Measurements from ENCODE around the gene CYFIP2. TPM values are rescaled to one million over a fixed set of nuclear protein-coding genes. Genes with fewer than 3 reads are reported as not detected.
A peak's percentile ranks its signal among the peaks of the same experiment; 100 is the strongest.

CYFIP2 gene
- polyA plus RNA-seq, 4 donors: 101 to 138 (median 116) TPM

DNA sequence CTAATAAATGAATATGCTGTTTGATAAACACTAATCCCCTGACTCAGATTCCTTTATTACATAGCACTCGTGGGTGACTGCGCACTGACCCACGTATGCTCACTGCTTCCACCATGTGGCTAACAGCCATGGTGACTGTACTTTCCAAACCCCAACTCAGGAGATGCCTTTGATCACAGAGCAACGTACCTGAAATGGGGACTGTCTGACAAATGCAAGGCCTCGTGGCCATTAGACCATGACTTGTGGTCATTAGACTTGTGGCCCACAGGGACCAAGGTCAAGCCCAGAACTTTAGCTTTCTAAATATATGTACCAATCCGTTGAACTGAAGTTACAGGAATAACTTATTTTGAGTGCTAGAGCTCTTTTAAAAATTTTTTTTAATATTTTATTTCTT is 46.6 kb downstream of the CYFIP2 start:
- peak in 2 of 4 donors; percentile 16 to 38 for DNase-seq (ENCODE audit: low read depth in 4 of 4, low spot score in 2 of 4)

DNA sequence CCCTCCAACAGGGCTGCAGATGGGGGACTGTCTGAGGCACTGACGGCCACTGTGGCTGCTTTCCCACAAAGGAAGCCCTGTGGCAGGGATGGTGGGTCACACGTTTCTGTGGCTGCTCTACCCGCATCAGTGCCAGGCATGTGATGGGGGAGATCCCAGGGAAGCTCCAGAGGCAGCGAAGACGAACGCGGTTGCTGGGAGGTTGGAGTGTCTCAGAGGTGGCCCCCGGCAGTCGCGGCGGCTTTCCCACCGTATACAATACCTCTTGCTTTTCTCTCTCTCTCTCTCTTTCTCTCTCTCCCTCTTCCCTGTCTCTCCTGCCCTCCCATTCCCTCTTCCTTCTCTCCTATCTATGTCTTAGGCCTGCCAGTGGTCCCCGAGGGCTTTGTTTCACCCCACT is 56.7 kb downstream of the CYFIP2 start:
- DNase-seq (ENCODE audit: low read depth in 4 of 4, low spot score in 2 of 4): no peak

DNA sequence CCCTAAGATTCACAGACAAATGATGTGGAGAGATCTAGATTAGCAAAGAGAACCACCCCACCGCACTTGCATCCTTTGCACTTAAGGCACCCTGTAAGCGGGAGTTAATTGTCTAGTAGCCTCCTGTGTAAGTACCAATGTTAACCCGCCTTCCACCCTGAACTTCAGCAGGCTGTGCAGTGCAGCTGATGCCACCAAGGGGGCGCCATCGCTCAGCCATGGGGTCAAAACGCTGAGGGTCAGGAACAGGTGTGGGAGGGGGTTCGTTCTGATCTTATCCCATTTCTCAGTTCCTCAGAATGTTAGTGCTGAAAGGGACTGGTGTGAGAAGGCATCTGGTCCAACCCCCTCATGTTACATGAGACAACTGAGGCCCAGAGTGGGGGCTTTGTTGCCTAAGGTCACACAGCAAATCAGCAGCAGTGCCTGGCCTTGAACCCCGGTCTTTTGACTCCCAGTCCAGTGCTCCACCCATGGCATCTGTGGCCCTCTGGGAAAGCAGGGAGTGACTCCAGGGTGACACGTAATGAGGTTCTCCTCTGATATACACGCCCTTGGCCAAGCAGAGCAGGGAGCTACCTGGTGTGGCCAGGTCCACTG is 57.3 kb downstream of the CYFIP2 start:
- DNase-seq (ENCODE audit: low read depth in 4 of 4, low spot score in 2 of 4): no peak

DNA sequence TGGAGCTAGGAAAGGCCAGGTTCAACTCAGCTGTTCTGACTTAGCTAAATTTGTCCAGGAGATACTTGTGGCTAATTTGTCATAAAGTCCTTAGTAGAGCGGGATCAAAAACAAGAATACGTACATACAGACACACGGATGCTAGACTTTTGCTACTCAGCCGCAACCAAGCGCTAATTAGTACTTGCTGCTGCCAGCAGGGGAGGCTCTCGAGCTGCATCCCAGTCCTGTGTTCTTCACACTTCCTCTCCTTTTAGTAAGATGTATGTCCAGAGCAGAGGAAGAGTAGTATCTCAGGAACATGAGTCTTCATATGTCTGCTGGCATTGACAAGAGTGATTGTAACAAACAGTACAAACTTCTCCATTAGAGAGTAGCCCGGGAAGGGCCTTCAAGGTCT is 58.3 kb downstream of the CYFIP2 start:
- DNase-seq (ENCODE audit: low read depth in 4 of 4, low spot score in 2 of 4): no peak

DNA sequence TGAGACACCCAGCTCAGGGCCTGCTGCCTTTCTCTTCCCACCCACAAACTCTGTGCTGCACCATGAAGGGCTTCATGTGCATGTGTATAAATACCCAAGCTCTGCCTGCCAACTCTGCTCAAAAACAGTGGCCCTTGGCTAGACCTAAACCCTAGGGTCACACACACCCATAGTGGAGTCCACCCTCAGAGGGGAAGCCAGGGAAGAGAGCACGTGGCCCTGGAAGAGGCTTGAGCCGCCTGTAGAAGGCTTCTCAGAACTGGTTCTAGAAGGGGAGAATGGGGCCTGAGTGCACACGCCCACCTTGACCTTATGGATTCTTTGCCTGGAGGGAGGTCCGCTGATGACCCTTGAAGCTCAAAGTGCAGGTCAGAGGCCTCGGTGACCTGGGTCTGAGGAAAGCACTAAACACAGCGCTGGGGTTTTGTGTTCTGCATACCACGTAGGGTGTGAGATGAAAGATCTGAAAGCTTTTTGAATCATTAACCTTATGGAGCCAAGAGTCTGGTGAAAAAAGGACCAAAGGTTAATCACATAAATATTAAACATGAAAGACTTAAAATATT is 60.6 kb downstream of the CYFIP2 start:
- no peak for DNase-seq (ENCODE audit: low read depth in 4 of 4, low spot score in 2 of 4)

DNA sequence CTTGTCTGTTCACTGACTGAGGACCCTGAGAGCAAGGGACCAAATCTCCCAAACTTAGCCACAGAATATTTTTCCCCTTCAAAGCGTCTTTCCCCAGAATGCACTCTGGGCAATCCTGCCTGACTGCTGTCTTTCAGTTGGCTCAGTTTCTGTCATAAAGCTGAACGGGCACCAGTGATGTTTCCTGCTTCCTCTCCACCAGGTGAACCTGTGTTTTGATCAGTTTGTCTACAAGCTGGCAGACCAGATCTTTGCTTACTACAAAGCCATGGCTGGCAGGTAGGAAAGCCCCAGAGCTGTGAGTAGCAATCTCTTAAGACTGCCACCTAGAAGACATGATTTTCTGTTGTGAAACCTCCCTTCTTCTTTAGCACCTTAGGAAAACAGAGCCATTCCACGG is 61.8 kb downstream of the CYFIP2 start:
- DNase-seq (ENCODE audit: low read depth in 4 of 4, low spot score in 2 of 4): no peak

DNA sequence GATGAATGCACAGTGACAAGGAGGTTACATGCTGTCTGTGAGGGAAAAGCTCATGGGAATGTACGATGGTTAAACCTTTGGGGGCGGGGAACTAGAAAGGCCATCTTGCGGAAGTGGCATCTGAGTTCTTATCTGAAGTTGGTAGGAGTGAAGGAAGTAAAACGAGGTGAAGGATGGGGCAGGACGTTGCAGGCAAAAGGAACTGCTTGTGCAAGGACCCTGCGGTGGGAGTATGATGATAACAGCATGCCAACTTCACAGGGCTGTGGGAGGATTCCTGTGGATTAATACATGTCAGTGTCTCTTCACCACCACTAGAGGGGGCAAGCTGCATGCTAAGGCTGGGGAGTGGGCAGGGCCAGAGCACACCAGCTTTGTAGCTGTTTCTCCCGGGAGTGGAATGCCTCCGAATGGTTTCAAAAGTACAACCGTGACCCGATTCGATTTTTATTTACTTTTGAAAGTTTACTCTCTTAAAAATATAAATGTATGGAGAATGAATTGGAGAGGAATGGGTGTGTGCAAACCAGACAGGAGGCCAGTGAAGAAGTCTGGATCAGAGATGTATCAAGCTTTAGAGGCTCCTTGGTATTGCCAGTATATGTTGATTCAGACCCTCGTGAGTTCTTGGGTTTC is 62.5 kb downstream of the CYFIP2 start:
- peak in 3 of 4 donors; percentile 37 to 72 (median 51) for DNase-seq (ENCODE audit: low read depth in 4 of 4, low spot score in 2 of 4)

DNA sequence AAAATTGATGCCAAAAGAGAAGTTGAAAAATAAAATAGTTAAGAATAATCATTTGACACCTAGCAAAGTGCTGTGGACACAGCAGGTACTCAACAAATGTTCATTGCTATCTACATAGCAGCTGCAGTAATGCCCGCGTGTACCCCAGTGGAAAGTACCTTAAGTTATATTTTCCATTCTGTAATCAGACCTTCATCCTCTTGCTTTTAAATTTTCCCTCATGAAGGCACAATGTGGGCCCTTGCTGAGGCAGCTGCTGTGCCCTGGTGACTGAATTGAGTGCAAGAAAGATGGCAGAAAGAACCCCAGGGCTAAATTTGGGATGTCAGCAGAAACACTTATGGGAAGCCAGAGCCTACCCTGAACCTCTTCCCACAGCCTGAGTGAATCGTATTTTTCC is 65.9 kb downstream of the CYFIP2 start:
- no peak for DNase-seq (ENCODE audit: low read depth in 4 of 4, low spot score in 2 of 4)

DNA sequence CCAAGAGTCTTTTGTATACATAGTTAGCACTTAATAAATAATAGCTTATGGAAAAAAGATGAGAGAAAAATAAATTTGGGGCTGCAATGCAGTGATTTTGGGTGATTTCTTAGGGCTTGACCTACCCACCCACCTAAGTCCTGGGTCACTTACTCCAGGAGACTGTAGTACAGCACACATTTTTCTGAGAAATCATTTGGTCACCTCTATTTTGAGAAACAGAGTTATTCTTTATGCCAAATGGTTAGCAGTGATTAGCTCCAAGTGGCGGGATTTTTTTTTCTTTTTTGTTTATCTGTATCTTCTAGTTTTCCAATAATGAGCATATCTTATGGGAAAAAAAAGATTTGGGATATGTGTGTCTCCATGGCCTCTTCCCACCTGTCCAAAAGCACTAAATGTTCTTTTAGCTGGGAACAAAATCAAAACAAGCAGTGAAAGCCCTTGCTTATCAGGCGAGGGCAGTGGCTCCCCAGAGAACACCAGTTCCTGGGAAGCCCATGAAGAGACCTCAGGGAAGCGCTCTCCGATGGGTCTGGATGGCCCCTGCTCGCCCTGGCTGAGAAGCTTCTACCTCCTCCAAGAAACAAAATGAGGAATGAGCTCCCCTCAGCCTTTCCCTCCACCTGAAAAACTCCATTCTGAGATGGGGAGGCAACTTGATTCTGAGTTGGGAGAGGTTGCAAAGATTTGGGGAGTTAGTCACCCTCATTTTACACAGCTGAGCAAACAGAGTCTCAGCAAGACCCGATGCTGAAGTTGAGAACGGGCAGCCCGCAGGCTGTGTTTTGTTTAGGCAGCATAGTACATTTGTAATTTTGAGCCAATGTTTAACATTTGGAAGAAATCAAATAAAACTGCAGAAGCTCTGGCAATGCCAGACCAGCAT is 69.9 kb downstream of the CYFIP2 start:
- DNase-seq (ENCODE audit: low read depth in 4 of 4, low spot score in 2 of 4): no peak

DNA sequence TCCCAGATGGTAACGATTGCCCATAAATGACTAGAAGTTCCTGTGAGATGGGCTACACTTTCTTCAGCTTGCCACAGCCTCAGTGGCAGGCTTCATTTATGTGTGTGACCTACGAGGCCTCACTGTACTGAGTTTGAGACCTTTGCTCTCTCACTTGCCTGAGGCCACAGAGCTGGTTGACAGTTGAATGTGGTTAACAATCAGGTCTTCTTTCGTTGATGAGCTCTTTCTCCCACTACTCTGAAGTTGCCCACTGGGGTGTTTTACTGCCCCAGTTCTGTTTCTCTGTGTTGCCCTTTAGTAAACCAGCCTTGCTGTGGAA is 70.5 kb downstream of the CYFIP2 start:
- DNase-seq (ENCODE audit: low read depth in 4 of 4, low spot score in 2 of 4): no peak

DNA sequence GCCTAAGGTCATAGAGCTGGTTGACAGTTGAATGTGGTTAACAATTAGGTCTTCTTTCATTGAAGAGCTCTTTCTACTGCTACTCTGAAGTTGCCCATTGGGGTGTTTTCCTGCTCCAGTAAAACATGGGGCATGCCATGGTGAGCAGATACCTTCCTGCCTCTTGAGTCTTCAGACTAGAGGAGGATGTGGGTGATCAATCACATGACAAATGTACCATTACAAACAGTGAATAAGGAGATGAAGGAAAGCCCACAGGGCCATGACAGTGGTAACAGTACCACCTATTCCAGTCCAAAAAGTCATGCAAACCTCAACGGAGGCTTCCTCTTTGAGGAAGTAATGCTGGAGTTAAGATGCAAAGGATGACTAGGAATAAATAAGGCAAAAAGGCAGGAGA is 73.5 kb downstream of the CYFIP2 start:
- DNase-seq (ENCODE audit: low read depth in 4 of 4, low spot score in 2 of 4): no peak

DNA sequence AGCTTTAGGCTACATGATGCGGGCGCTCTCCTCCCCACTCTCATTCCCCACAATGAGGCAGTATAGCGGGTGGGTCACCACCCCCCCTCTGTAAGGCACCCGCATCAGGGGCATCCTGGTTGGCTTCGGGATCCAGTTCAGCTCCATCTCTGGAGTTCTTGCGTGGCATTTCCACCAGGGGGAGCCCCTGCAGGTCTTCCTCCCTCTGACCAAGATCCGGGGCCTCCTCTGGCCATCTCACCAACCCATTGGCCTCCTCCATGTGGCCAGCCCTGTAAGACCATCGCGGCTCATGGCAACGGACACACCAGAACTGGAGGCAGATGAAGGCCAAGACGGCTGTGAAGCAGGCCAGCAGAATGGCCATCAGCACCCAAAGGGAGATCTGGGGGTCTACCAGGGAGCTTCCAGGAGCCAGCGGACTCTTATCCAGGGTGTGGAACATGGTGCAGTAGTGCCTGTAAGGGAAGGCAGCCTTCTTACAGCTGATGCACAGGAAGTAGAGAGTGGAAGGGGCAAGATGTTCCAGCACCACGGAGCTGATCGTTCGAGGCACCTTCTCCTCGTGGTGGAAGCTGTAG is 77.0 kb downstream of the CYFIP2 start:
- no peak for DNase-seq (ENCODE audit: low read depth in 4 of 4, low spot score in 2 of 4)

DNA sequence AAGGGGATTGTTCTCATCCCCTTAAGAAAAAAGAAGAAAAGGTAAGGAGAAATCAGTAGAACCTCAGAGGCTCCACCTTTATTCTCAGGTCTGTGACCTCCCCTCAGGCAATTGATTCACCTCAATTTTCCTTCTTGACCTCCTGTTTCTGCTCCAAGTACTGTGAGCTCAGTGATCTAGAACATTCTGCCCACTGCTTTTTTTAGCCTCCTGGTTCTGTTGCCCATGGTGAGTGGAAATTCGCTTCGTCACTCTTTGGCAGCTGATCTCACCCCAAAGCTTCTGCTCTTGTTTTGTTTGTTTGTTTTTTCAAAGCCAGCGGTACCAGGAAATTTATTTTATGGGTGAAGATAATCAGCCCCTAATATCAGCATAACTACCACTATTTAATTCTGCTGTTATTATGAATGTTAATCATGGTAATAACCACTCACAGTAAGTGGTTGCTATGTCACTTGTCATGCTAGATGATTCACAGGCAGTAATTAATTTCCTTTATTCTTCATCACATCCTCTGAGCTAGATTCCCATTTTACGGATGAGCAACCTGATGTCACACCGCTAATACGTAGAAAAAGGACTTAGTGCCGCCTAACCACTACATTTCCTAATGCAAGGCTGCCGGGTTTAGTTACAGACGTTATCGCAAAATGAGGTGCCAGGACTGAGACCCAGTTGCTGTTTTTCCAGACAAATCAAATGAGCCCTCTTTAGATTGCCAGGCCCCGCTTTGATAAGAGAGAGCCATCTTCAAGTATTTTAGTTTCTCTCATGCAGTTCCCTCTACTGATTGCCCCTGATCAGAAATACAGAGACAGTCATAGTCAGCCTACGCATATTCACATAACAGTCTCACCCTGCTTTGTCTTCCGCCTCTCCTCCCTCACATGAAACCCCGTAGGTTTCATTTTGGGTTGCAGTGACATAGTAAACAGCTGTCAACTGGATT is 78.2 kb downstream of the CYFIP2 start:
- DNase-seq (ENCODE audit: low read depth in 4 of 4, low spot score in 2 of 4): no peak

DNA sequence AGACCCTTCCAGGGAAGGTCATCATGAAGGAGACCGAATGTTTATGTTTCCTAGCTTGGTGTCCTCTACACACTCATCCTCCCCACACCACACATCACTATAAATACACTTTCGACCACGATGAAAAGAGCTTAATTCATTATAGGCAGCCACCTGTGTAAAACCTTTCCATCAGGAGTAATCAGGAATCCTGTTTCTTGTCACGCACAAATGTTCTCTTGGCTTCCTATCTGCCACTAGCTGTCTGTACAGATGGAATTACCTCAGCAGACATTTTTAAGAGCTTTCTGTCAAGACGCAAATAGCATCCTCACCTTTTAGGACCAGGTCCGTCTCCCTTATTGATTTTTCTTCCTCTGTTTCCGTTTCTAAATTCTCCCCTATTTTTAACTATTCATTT is 79.1 kb downstream of the CYFIP2 start:
- DNase-seq (ENCODE audit: low read depth in 4 of 4, low spot score in 2 of 4): no peak

DNA sequence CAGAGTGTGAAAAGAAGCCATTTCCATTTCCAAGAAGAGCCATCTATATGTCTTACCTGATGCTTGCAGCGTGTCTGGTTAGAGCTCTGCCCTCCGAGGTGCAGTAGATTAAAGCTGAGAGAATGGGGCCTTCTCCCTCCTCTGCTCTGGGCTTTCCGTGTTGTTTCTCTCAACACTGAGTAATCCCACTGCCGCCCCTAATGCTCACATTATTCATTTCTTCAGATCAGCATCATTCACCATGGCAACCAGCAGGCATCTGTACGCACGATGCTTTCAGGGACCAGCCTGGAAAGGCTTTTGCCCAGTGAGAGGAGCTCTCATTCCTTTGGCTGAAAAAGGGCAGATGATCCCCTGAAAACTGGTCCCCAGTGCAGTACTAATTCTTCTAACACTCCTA is 79.6 kb downstream of the CYFIP2 start:
- DNase-seq (ENCODE audit: low read depth in 4 of 4, low spot score in 2 of 4): no peak

DNA sequence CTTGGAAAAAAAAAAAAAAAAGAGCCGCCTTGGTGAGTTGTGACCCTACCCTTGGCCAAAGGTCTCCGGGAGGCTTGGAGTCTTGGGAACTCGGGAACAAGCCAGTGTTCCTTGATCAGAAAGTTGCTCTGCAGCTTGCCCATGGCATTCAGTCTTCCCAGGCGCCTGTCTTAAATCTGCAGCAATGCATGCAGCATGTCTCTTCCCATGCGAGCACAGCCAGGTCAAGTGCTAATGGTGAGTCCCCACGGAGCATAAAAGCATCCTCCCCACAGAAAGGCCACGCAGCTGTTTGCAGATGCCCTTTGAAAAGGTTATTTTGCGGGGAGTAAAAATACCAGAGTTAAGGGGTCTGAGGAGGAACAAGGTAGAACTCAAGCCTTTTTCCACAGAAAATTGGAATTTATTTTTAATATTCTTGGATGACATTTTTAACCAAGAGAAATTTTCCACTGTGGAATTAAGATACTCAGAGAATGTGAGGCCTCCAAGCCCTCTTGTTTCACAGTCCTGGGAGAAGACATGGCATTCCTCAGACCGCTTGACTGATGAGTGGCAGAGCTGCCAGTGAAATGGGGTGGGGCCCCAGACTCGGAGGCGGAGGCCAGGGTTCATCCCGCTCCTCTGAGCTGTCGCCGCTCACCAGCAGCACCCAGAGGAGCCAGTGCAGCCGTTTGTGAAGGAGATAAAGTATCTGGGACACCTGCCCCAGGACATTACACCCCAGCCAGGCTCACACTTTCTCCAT is 81.6 kb downstream of the CYFIP2 start:
- no peak for DNase-seq (ENCODE audit: low read depth in 4 of 4, low spot score in 2 of 4)

DNA sequence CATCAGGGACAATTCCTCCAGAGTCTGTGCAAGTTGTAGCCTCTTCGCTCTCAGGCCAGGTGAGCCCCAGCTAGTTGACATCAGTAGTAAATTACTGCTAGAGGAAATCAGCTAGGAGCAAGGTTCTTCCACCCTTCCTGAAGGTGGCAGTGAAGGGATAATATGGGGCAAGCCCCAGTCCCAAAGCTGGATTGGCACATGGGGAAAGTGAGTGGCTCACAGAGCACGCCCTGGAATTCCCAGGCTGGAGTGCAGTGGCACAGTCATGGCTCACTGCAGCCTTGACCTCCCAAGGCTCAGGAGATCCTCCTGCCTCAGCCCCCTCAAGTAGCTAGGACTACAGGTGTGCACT is 82.1 kb downstream of the CYFIP2 start:
- no peak for DNase-seq (ENCODE audit: low read depth in 4 of 4, low spot score in 2 of 4)

DNA sequence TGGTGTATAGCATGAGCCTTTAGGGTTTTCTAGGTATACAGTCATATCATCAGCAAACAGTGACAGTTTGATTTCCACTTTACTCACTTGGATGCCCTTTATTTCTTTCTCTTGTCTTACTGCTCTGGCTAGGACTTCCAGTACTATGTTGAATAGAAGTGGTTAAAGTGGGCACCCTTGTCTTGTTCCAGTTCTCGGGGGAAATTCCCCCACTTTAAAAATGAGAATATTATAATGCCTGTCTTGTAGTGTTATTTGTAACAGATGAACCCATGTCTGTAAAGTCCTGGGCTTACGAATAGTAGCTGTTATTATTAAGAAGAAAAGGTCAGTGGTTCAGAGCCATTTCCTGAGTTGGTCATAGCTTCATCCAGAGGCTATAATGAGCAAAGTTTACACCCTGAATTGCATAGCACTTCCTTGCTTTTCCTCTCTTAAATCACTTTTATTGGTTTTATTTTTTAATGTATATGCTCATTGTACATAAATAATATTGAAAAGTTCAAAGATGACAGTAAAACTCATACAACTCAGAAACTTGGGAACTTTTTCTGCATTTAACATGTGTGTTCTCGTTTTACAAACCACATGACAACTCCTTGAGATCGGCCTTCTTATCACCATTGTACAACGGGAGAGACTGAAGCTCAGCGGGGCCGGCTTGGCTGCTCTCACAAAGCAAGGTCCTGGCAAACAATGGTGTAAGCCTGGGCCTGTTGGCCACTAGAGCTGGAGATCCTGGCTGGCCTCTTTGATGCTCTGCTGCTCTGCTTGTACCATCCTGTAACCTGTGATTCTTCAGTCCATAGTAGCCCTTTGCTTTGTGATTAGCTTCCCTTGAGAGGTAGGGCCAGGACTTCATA is 85.2 kb downstream of the CYFIP2 start:
- no peak for DNase-seq (ENCODE audit: low read depth in 4 of 4, low spot score in 2 of 4)

DNA sequence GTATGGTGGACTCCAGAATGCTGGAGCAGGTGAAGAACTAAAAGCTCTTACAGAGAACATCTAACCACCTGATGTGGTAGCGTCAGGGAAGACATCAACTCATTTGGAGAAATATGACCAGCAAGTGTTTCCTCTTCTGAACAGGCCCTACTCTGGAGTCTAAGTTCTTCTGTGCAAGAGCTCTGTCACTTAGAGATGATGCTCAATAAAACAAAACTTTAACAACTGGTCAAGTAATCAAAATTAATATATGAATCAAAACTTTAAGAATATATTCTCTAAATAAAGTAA is 85.8 kb downstream of the CYFIP2 start:
- no peak for DNase-seq (ENCODE audit: low read depth in 4 of 4, low spot score in 2 of 4)
